Aorta (tissue), 5 donors: ENCODE data around the gene ONECUT2. TPM values are rescaled to one million over a fixed set of nuclear protein-coding genes. Genes with fewer than 3 reads are reported as not detected.

Experiments used
- ATAC-seq: fragments of 200-7000 bp; cut with Tn5 transposase; one replicate; pipeline ENCODE4 v1.9.1; 2022; ENCODE audit warnings: moderate library complexity; ENCODE audit not compliant: low FRiP score
- DNase-seq, 2 donors: peaks; one replicate each; pipeline ENCODE4 v3.0.0-alpha.2; 2020
- H3K27ac ChIP-seq, 2 donors: one replicate each; pipeline ENCODE4 v1.5.1; 2013; ENCODE audit warnings: low read length in 2 of 2, mild to moderate bottlenecking in 2 of 2, moderate library complexity in 2 of 2, control low read depth in 1 of 2, inconsistent platforms in 1 of 2, low read depth in 1 of 2
- H3K27me3 ChIP-seq, 2 donors: one replicate each; pipeline ENCODE4 v1.6.1; 2013; ENCODE audit warnings: control low read depth in 1 of 2, low read length in 1 of 2, mild to moderate bottlenecking in 1 of 2, moderate library complexity in 1 of 2; ENCODE audit not compliant: insufficient read depth in 2 of 2, control insufficient read depth in 1 of 2
- H3K36me3 ChIP-seq, 2 donors: one replicate each; pipeline ENCODE4 v1.6.1; 2013; ENCODE audit warnings: control low read depth in 1 of 2, low read length in 1 of 2, mild to moderate bottlenecking in 1 of 2; ENCODE audit not compliant: insufficient read depth in 2 of 2, control insufficient read depth in 1 of 2
- H3K4me1 ChIP-seq, 2 donors: one replicate each; pipeline ENCODE4 v1.6.1; 2013; ENCODE audit warnings: low read length in 2 of 2, control low read depth in 1 of 2, mild to moderate bottlenecking in 1 of 2, moderate library complexity in 1 of 2; ENCODE audit not compliant: insufficient read depth in 2 of 2, control insufficient read depth in 1 of 2
- H3K4me3 ChIP-seq, 2 donors: one replicate each; pipeline ENCODE4 v1.5.1; 2013; ENCODE audit warnings: low read length in 2 of 2, control low read depth in 1 of 2, mild to moderate bottlenecking in 1 of 2
- H3K9me3 ChIP-seq: one replicate; pipeline ENCODE4 v1.6.1; 2013; ENCODE audit warnings: mild to moderate bottlenecking, low read length; ENCODE audit not compliant: control insufficient read depth
- WGBS, 2 donors: extraction: QIAGEN DNeasy Blood & Tissue Kit; methylation state at CpG; one replicate each; pipeline ENCODE4 v1.1.7; 2013; 5-methylcytosine and 5-hydroxymethylcytosine counted together
- intact Hi-C, 2 donors: fragments of 100-400 bp; cut with DNase I; formaldehyde crosslinking; loops; one replicate each; pipeline versions ENCODE4 v1.14.2 to v1.15.0; 2022
- polyA plus RNA-seq, 2 donors: library from polyadenylated mRNA; stranded (reverse); fragments of 200-250 nt; gene quantifications; one replicate each; pipeline ENCODE4 v1.2.3, GENCODE V29; 2013
- total RNA-seq, 2 donors: library from RNA; stranded (reverse); fragmentation: NEBNext Ultra II Directional; extraction: Animal tissue kit (Norgen Biotek cat#: 25700); gene quantifications; one replicate each; pipeline ENCODE4 v1.2.1, GENCODE V29; 2021
- donor health status: healthy with polysubstance abuse.
- donor health status: Bipolar disorder and iron deficiency.
- donor health status: DM: no; HTN: no; CAD: no.
- donor health status: DM: no; HTN: no; CAD: no.
- donor health status: DM: yes; HTN: yes; CAD: no.

The ONECUT2 gene
- total and polyA plus RNA-seq, 4 donors = 0.03 to 0.69 (median 0.41) TPM

DNA sequence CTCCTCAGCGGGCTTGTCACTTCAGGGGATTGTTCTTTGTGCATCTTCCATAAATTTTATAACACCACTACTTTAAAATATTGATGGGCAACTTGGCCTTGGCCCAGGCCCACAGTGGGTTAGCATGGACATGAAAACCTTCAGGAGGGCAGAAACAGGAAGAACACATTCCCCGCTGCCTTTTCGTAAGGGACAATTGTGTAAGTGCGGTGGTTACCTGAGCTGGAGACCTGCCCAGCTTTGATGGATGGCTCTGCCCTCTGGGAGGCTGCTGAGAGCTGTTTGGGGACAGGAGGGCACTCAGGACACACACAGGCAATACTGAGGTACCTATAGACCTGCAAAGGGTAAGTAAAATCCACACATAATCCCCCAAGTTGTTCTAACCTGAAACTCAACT lies 104.5 kb downstream of the ONECUT2 start:
- H3K27ac ChIP-seq = no peak overlapping the region
- no peak for DNase-seq
- WGBS, 2 donors = 93 to 94% methylated on average over 4 of the region's 4 CpGs
- no peak overlapping the region for H3K4me3 ChIP-seq
- H3K9me3 ChIP-seq = no peaks in the 10 kb centered on the region
- no peak for ATAC-seq
- no peaks in the 10 kb centered on the region for H3K27me3 ChIP-seq
- intact Hi-C loops = no loop called here
- H3K4me1 ChIP-seq = no peaks in the 10 kb centered on the region
- no peaks in the 10 kb centered on the region for H3K36me3 ChIP-seq

Other genes starting within 250 kb of the ONECUT2 start
- not detected for gene ST8SIA3, start 82.8 kb upstream of the ONECUT2 start, total RNA-seq
- gene ST8SIA3, start 82.8 kb upstream of the ONECUT2 start, polyA plus RNA-seq = under 1 TPM in 1 of 2 donors, not detected in 1; under 0.01 TPM
- 10 to 100 TPM; 13.5 to 21.9 TPM for gene FECH, start 151.3 kb downstream of the ONECUT2 start, total RNA-seq
- gene FECH, start 151.3 kb downstream of the ONECUT2 start, polyA plus RNA-seq = 10 to 100 TPM; 11.7 to 13.6 TPM
- 10 to 100 TPM; 67.3 to 77.3 TPM for gene NARS1, start 186.5 kb downstream of the ONECUT2 start, total RNA-seq
- gene NARS1, start 186.5 kb downstream of the ONECUT2 start, polyA plus RNA-seq = 10 to 100 TPM; 61.8 to 65.0 TPM